Islet precursor cell (in vitro differentiated cells): ENCODE measurements around the gene AAK1.
"Not testable (repeated sequence)": the region's sequence is repeated elsewhere in the genome, so short reads cannot be mapped to it uniquely, and the experiment has no call there.

Experiments
- DNase-seq: peaks from one replicate; pipeline ENCODE4 v3.0.0-alpha.2; 2018

The AAK1 gene

DNA sequence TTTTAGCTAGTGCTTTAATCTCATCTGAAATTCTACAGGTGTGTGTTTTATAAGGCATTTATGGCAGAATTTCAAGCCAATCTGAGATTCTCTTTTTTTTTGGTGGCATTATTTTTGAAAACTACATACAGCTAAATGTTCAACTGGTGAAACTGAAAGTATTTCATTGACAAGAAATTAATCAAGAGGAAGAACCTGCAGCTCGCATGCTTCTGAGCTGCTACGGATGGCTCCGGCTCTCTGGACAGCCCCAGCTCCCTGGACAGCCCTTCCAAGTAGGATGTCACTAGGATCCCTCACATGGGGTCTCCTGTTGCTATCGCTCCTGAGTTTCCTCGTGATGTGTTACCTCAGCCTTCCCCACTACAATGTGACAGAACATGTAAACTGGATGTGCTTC lies 46.4 kb downstream of the AAK1 start:
- no peak for DNase-seq

- DNase-seq, result no peak
Observed at GRCh38 chr2:69594341-69594740, 49.2 kb downstream of the AAK1 start.

DNA sequence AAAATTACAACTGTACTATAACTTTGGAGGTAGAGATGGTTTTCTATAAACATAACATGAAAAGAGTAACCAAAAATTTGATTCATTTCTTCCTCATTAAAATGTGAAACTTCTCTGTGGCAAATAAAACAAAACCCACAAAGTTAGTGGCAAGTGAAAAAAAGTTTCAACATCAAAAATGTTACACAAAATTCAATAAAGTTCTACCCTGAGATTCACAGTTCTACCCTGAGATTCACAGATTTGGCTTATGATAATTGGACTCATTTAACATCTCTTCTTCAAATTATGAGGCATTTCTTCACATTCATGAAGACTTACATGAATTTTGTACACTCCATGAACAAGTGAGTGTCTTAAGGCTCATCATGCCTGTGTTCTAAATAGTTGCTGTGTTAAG lies 51.0 kb downstream of the AAK1 start:
- DNase-seq, result no peak

DNA sequence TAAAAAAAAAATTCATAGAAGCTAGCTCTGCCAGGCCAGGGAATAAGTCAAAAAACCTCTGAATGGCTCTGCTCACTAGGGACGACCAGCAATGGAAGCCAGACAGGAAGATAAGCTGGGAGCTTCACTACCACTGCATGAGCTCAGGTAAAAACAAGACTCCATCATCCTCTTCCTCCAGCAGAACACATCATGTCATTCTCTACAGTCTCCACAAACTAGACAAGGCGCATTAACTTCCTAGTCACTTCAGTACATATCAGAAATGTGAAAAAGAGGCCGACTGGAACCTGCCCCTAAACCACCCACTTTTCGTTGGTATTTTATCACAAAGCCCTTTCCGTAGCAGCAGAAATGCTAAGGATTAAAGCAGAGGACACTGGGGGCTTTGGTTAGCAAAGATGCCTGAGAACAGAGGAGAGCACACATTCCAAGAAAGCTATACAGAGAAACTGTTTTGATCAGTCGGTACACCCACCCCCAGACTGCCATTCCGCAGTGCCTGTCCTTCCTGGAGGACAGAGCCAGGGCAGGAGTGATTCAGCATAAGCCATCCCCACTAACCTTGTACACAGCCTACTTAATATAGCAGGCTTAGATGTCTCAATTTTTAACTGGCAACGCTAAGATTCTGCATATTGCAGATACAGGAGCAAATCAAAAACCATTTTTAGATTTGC lies 53.4 kb downstream of the AAK1 start:
- DNase-seq, result peak; percentile 74

- DNase-seq, result no peak
Observed at GRCh38 chr2:69588945-69589344, 54.6 kb downstream of the AAK1 start.

DNA sequence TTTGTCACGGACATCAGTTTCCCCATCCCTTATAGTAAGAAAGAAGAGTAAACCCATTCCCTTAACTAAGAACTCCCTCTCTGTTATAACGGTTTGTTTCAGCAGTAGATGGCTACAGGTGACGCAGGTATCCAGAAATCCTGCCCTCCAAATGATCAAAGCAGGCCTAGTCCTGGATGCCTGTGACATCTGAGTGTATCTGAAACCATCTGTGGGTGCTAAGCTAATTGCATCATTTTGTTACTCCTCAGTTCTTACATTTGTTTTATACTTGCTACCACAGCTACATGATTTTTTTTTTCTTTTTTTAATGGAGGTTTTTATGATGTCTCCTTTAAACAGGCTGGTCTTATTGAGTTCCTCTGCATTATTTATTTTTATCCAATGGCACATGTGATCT lies 55.1 kb downstream of the AAK1 start:
- DNase-seq, result no peak

DNA sequence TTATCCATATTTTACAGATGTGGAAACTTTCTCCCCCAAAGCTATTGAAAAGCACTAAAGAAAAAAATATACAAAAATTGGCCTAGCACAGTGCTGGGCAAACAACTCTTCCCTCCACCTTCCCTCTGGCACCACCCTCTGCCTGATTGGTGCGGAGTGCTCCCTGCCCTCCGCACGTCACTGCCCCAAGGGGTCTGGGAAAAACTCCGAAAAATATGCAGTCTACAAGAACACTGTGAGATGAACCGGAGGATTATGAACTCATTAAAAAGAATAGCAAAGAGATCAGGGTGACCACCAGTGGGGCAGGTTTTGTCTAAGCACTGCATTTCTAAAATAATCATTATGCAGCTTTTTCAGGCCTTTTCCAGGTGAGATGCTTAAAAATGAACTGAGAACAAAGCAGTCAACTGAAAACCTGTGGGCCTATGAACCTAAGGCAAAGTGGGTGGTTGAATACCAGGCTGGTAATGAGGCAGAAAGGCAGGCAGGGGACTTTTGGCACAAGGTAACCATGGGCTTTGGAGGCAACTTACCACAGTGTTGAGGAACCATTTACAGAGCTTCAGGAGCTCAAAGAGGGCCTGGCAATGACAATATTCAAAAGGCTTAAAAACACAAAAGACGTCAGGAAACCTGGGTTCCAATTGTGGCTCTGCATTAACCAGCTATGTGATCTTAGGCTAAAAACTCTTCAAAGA lies 57.5 kb downstream of the AAK1 start:
- no peak for DNase-seq

DNA sequence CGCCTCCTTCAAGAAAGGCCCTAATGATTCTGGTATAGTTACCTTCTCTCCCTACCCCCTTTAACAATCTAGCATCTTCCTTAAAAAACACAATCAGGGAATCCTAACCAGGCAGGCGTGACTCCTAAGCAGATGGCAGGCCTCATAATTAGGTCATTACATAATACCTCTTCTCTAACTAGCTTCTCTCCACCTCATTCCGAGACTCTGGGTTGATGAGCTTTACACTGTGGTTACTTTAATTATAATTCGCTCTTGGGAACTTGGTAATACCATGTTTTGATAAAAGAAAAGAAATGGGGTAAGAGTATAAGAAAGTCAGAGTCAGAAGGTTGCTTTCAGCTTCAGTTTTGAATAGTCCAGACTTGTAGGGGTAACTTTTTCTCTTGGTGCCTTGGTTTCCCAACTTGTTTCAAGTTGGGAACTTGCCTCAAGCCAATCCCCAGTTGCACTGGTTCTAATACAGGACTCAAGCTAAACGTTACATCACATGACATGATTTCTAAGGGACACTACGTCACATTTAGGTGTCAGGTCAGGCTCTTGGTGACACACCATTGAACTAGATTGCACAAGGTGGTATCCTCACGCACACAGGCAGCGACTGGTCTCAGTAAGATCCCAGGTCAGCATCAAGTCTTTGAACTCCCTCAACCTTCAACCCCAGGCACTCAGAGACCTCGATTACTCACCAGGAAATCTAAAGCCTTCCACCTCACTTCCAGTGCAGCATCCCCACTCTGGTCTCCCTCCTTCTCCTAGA lies 59.2 kb downstream of the AAK1 start:
- no peak for DNase-seq

DNA sequence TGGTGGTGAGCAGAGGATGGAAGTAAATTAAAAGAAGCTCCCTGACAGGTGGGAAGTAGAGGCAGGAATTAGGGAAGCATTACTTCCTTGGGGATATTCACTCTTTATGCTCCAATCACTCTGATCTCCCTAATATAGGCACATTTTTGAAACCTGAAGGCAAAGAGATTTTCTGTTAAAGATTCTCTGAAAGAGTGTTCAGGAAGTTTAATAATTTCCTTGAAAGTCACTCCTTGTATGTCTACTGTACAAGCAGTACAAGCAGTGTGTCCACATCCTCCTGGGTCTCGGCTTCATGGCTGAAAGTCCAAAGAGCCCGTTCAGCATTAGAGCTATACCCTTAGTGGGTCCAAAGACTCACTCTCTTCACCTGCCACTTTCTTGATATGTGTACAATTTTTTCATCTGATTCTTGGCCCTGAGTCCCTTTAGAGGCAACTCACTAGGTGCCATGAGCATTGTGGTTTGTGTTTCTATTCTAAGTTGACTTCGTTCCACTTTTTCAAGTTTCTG lies 60.2 kb downstream of the AAK1 start:
- DNase-seq, result no peak

DNA sequence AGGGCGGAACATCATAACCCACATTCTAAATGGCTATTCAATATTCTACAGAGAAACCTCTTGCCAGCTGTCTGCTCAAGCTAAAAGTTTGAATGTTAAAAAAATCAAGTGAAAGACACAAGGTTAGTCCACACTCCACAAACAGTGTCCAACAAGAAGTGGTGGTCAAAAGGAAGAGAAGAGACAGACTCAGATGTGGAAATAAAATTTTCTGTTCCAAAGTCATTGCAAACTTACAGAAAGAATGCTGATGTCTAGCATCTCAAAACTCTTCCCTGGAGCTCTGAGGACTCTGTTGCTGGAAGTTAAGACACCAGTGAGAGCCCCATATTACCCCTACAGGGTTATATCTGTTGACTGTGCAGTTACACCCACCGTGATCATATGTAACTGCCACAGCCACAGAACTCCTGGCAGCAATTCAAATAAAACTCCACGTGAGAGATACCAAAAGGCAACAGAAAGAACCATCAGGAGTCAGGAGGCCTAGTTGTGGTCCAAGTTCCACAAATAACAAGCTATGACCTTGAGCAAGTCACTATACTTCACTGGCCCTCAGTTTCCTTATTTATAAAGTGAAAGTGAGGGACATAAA lies 60.9 kb downstream of the AAK1 start:
- DNase-seq, result no peak

DNA sequence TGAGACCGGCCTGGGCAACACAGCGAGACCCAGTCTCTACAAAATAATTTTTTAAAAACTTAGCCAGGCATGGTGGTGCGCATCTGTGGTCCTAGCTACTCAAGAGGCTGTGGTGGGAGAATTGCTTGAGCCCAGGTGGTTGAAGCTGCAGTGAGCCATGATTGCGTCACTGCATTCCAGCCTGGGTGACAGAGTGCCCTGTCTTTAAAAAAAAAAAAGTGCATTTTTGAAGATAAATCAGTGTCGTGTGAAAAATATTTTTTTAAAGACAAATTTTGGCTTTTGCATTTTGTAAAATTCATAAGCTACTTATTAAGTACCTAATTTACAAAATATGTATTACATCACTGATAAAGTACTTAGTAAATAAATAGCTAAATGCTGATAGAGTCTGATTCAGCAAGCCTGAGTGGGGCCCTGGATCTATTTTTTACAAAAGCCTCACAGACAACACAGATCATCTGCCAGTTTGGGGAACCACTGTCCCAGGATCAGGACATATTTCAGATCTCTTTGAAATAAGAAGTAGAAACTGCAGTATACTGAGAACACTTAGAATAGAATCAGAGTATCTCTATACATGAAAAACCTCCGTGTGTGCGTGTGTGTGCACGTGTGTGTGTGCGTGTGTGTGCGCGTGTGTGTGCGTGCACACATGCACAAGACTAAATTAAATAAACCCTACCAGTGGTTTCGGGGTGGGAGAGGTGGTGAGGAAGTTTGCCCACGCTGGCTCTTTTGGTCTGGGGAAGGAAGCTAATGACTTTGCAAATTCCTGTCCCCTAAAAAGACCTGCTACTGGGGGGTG lies 61.6 kb downstream of the AAK1 start:
- peak; percentile 71 for DNase-seq

DNA sequence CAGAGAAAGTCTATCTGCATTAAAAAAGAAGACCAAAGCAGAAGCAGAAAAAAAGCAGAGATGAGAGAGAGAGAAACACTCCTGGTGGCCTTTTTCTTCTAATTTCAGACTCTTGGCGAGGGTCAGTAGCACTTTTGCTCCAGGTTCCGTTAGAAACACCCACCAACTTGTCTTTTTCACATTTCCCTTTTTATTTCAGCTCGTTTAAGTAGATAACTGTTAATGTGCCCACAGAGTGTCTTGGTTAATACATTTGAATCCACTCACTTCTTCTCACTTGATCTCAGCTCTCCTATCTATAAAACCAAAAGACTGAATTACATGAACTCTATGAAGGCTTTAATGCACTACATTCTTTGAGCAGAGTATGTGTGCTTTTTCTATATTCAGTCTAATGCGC lies 63.1 kb downstream of the AAK1 start:
- no peak for DNase-seq

GRCh38 chr2:69579536-69579935 lies 64.0 kb downstream of the AAK1 start:
- DNase-seq, result no peak

GRCh38 chr2:69578198-69578540 lies 65.4 kb downstream of the AAK1 start:
- peak; percentile 43 for DNase-seq

- peak; percentile 38 for DNase-seq
Observed at GRCh38 chr2:69577467-69578197, 65.9 kb downstream of the AAK1 start.

- peak; percentile 34 for DNase-seq
Observed at GRCh38 chr2:69576880-69577279, 66.7 kb downstream of the AAK1 start.

DNA sequence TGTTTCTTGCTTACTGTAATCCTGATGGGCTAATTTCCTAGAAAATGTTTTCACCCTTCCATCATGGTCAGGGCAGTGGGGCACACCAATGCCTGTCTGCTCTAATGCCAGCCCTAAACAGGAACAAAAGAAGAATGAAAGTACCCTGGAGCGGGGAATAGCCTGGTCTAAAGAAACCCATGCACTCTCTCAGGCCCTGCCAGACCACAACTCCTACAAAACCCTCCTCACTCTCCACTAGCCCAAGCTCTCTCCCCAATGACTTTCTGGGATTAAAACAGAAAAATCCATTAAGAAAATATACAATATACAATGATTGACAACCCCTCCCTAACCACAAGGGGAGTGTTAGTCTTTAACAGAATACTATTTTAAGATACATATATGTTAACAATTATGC lies 67.6 kb downstream of the AAK1 start:
- no peak for DNase-seq

- not testable (repeated sequence) for DNase-seq
Observed at GRCh38 chr2:69575371-69575770, 68.2 kb downstream of the AAK1 start.

DNA sequence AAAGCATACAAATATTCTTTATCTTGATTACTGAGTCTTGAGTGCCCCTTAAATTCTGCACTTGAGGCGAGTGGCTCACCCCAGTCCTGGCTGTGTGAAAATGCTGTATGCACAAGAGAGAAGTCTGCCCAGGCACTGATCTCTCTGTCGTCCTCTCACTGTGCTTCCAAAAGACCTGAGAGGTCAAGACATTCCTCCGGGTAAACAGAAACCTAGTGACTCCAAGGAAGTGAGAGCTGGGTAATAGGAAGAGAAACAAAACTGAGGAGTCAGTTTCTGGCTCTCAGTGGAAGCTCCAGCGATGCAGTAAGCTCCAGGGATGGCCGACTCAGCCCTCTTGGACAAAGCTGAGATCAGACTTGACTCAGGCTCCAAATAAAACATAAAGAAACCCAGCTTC lies 70.9 kb downstream of the AAK1 start:
- no peak for DNase-seq

- no peak for DNase-seq
Observed at GRCh38 chr2:69571189-69571588, 72.3 kb downstream of the AAK1 start.

DNA sequence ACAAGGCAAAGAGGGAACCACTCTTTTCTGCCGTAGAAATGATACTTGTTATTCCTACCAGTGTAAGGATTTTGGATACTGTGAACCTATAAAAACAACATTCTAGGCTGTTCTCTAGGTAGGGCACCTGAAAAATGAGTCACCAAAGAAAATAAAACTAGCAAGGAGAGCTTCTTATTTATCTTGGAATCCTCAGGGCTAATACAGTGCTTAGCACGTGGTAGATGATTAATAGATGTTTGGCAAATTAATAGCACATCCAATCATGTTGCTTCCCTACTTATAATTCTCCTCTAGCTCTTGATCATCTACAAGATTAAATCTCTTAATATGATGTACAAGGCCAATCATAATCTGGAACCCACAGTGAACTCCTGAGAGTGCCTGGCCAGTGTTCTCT lies 73.1 kb downstream of the AAK1 start:
- no peak for DNase-seq

- no peak for DNase-seq
Observed at GRCh38 chr2:69567909-69568300, 75.6 kb downstream of the AAK1 start.
